Measurements from ENCODE around the gene TBC1D14. TPM values are rescaled to one million over a fixed set of nuclear protein-coding genes. Genes with fewer than 3 reads are reported as not detected.

Gene TBC1D14
- polyA plus RNA-seq, 3 donors = 36.3 to 44.7 (median 39.3) TPM

DNA sequence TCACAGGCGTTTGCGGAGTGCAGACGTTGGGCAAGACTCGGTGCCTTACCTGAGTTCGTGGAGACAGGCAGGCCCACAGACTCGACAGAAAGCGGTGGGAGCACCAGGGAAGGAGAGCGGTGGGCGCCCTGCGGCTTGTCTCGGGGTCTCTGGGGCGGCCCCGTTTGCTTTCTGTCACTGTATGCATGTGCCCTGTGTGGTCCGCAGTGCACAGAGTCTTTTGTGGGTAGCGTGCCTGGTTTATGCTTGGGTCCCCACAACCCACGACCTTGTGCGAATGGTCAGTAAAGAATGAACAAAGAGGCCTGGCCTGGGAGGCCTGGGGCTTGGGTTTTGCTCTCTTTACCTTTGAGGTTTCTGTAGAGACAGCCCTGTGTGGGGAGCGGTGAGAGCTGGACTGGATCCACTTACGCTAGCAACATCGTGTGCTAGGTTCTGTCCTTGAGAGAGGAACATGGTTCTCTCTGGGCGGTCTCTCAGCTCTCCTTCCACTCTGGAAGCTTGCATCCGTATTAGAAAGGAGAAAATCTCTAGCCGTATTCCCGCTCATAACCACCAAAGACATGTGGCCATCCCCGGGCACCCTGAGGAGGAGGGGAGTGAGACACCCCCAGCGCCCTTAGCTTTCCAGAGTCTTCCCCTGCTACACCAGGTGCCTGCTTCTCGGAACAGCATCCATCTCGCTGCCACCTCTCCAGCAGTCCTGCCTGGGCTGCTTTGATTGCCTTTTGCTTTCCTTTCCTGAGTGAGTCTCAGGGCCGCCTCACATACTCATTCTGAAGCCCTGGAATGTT is 134.7 kb downstream of the TBC1D14 start:
- Mint-ChIP-seq H3K27ac (peak overlapping the region in 5 of 7 donors; percentile 43 to 84 (median 79)), H3K4me1 (peaks cover 64% of the 10 kb centered on the region), H3K36me3 (peaks cover 32 to 45% of the 10 kb centered on the region in 2 donors), H3K27me3 (ENCODE audit: low read depth in 3 of 3) (peaks cover 0 to 10% (median 3%) of the 10 kb centered on the region in 3 donors), H3K4me3 (peak overlapping the region; percentile 85 to 92), H3K9me3 (peaks cover 0 to 3% (median 0%) of the 10 kb centered on the region in 7 donors)
- WGBS (ENCODE audit: insufficient coverage) = 35% methylated on average over 21 of the region's 29 CpGs
- Histone ChIP-seq H3K9me3 (replicated peaks in 1 of 2; ENCODE audit: control insufficient read depth in 1 of 2, insufficient read depth in 1 of 2, low read length in 2 of 2) (no peaks in the 10 kb centered on the region), H3K79me2 (ENCODE audit: insufficient read depth, low read length) (peaks cover 59% of the 10 kb centered on the region), H3K4me3 (replicated peaks in 1 of 3; ENCODE audit: low read depth in 2 of 3, low read length in 3 of 3) (peak overlapping the region; percentile 77 to 92 (median 87)), H3K27me3 (ENCODE audit: control insufficient read depth in 2 of 2, insufficient read depth in 2 of 2, low read length in 2 of 2) (no peaks in the 10 kb centered on the region), H3K9ac (ENCODE audit: insufficient read depth, low read length, poor library complexity, severe bottlenecking) (peak overlapping the region; percentile 90), H3K27ac (ENCODE audit: low read depth in 1 of 2, low read length in 2 of 2) (peak overlapping the region in 1 of 2 donors; percentile 88), H3K4me2 (replicated peaks; ENCODE audit: extremely low read depth, low read length, poor library complexity, severe bottlenecking) (peak overlapping the region; percentile 99), H2AFZ (ENCODE audit: insufficient read depth, low read depth, low read length, poor library complexity, severe bottlenecking) (peak overlapping the region; percentile 86), H3K36me3 (replicated peaks in 1 of 2; ENCODE audit: control insufficient read depth in 1 of 2, insufficient read depth in 2 of 2, low read length in 2 of 2) (peaks cover 0 to 30% of the 10 kb centered on the region in 2 donors), H3K4me1 (ENCODE audit: control insufficient read depth in 1 of 2, insufficient read depth in 2 of 2, low read length in 2 of 2) (peaks cover 39 to 52% of the 10 kb centered on the region in 2 donors), H4K20me1 (ENCODE audit: insufficient read depth, low read length) (peaks cover 56% of the 10 kb centered on the region)
- TF ChIP-seq, protein P1, sequence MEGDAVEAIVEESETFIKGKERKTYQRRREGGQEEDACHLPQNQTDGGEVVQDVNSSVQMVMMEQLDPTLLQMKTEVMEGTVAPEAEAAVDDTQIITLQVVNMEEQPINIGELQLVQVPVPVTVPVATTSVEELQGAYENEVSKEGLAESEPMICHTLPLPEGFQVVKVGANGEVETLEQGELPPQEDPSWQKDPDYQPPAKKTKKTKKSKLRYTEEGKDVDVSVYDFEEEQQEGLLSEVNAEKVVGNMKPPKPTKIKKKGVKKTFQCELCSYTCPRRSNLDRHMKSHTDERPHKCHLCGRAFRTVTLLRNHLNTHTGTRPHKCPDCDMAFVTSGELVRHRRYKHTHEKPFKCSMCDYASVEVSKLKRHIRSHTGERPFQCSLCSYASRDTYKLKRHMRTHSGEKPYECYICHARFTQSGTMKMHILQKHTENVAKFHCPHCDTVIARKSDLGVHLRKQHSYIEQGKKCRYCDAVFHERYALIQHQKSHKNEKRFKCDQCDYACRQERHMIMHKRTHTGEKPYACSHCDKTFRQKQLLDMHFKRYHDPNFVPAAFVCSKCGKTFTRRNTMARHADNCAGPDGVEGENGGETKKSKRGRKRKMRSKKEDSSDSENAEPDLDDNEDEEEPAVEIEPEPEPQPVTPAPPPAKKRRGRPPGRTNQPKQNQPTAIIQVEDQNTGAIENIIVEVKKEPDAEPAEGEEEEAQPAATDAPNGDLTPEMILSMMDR (IDR thresholded peaks at IDR 0.05) = no peak
- no peak for DNase-seq
- intact Hi-C loops (cut with micrococcal nuclease) = loop anchor here (2.0 to 10.0 kb wide), 4 partner anchors 14 to 330 kb away; partner anchors contain the start of gene BLOC1S4 (in 1 of the 2)

DNA sequence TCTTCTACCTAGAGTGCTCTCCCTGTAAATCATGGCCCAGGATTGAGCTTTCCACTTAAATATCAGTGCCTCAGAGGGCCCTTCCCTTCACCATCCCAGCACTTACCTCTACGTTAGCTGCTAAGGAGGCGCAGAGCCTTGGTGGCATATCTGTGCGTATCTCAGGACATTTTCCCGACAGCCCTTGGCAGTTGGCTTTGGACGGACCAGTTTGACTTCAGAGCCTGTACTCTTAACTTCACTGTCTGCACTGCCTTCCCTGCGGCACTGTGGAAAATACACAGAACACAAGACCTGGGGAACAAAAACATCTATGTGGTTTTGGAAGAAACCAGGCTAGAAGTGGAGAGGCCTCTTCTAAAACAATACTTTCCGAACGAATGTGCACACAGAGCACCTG is 135.9 kb downstream of the TBC1D14 start:
- TF ChIP-seq, protein P1 (IDR thresholded peaks at IDR 0.05) = no peak
- Histone ChIP-seq H3K9me3 (replicated peaks in 1 of 2; ENCODE audit: control insufficient read depth in 1 of 2, insufficient read depth in 1 of 2, low read length in 2 of 2) (no peaks in the 10 kb centered on the region), H3K36me3 (replicated peaks in 1 of 2; ENCODE audit: control insufficient read depth in 1 of 2, insufficient read depth in 2 of 2, low read length in 2 of 2) (peaks cover 5 to 32% of the 10 kb centered on the region in 2 donors), H3K4me2 (replicated peaks; ENCODE audit: extremely low read depth, low read length, poor library complexity, severe bottlenecking) (no peak overlapping the region), H3K4me3 (replicated peaks in 1 of 3; ENCODE audit: low read depth in 2 of 3, low read length in 3 of 3) (no peak overlapping the region), H4K20me1 (ENCODE audit: insufficient read depth, low read length) (peaks cover 68% of the 10 kb centered on the region), H3K79me2 (ENCODE audit: insufficient read depth, low read length) (peaks cover 71% of the 10 kb centered on the region), H3K27ac (ENCODE audit: low read depth in 1 of 2, low read length in 2 of 2) (no peak overlapping the region), H2AFZ (ENCODE audit: insufficient read depth, low read depth, low read length, poor library complexity, severe bottlenecking) (no peak overlapping the region), H3K9ac (ENCODE audit: insufficient read depth, low read length, poor library complexity, severe bottlenecking) (no peak overlapping the region), H3K4me1 (ENCODE audit: control insufficient read depth in 1 of 2, insufficient read depth in 2 of 2, low read length in 2 of 2) (peaks cover 36 to 49% of the 10 kb centered on the region in 2 donors), H3K27me3 (ENCODE audit: control insufficient read depth in 2 of 2, insufficient read depth in 2 of 2, low read length in 2 of 2) (no peaks in the 10 kb centered on the region)
- H3K36me3 Mint-ChIP-seq = peaks cover 37 to 58% of the 10 kb centered on the region in 2 donors
- WGBS (ENCODE audit: insufficient coverage) = 100% methylated on average over 7 of the region's 8 CpGs
- peaks cover 0 to 3% (median 0%) of the 10 kb centered on the region in 7 donors for H3K9me3 Mint-ChIP-seq
- intact Hi-C loops (cut with micrococcal nuclease) = loop anchor here (2.0 to 10.0 kb wide), 3 partner anchors 13 to 331 kb away; partner anchors contain the start of gene BLOC1S4 (in 1 of the 2)
- H3K27me3 Mint-ChIP-seq (ENCODE audit: low read depth in 3 of 3) = peaks cover 3 to 11% (median 4%) of the 10 kb centered on the region in 3 donors
- no peak overlapping the region for H3K4me3 Mint-ChIP-seq
- peaks cover 62% of the 10 kb centered on the region for H3K4me1 Mint-ChIP-seq
- peak overlapping the region in 1 of 7 donors; percentile 46 for H3K27ac Mint-ChIP-seq
- DNase-seq = no peak

Data from CD14-positive monocyte (primary cell).